MM.1S (cell line): ENCODE results near the gene MAT2A.

Experiments
- DNase-seq: peaks from one replicate; pipeline ENCODE4 v3.0.0-alpha.2; 2015
- H2AFZ ChIP-seq: fragments of 300-600 bp; sonication (generic); 2 replicates; pipeline ENCODE4 v1.6.0; 2016; ENCODE audit warnings: antibody characterized with exemption, low read length
- H3F3A ChIP-seq: fragments of 300-600 bp; sonication (generic); 2 replicates; pipeline ENCODE4 v1.6.1; 2016; ENCODE audit warnings: mild to moderate bottlenecking, antibody characterized with exemption, low read length, moderate library complexity, mixed read lengths; ENCODE audit not compliant: insufficient read depth
- H3K27ac ChIP-seq: fragments of 300-600 bp; sonication (generic); 2 replicates; pipeline ENCODE4 v1.5.1; 2016; ENCODE audit warnings: mild to moderate bottlenecking, low read length
- H3K27me3 ChIP-seq: fragments of 300-600 bp; sonication (generic); replicated peaks from 2 replicates; pipeline ENCODE4 v1.6.0; 2016; ENCODE audit warnings: low read length; ENCODE audit not compliant: insufficient read depth
- H3K36me3 ChIP-seq: fragments of 300-600 bp; sonication (generic); replicated peaks from 2 replicates; pipeline ENCODE4 v1.6.1; 2016; ENCODE audit warnings: mild to moderate bottlenecking, low read length, mixed read lengths; ENCODE audit not compliant: insufficient read depth
- H3K4me1 ChIP-seq: fragments of 300-600 bp; sonication (generic); 2 replicates; pipeline ENCODE4 v1.6.1; 2016; ENCODE audit warnings: low read length, mixed read lengths
- H3K4me2 ChIP-seq: fragments of 300-600 bp; sonication (generic); 2 replicates; pipeline ENCODE4 v1.6.0; 2016; ENCODE audit warnings: low read depth, low read length
- H3K4me3 ChIP-seq: fragments of 300-600 bp; sonication (generic); 2 replicates; pipeline ENCODE4 v1.5.1; 2016; ENCODE audit warnings: low read length, mixed read lengths
- H3K79me2 ChIP-seq: fragments of 300-600 bp; sonication (generic); 2 replicates; pipeline ENCODE4 v1.6.1; 2016; ENCODE audit warnings: mixed run types, low read length, mixed read lengths
- H3K9ac ChIP-seq: fragments of 300-600 bp; sonication (generic); 2 replicates; pipeline ENCODE4 v1.6.1; 2016; ENCODE audit warnings: low read length, mixed read lengths
- H3K9me2 ChIP-seq: fragments of 300-600 bp; sonication (generic); replicated peaks from 2 replicates; pipeline ENCODE4 v1.6.1; 2016; ENCODE audit warnings: mild to moderate bottlenecking, low read length, mixed read lengths; ENCODE audit not compliant: insufficient read depth
- H3K9me3 ChIP-seq: fragments of 300-600 bp; sonication (generic); replicated peaks from 2 replicates; pipeline ENCODE4 v1.6.1; 2016; ENCODE audit warnings: mild to moderate bottlenecking, low read length, mixed read lengths; ENCODE audit not compliant: insufficient read depth
- H4K20me1 ChIP-seq: fragments of 300-600 bp; sonication (generic); 2 replicates; pipeline ENCODE4 v1.6.1; 2016; ENCODE audit warnings: mild to moderate bottlenecking, low read length, moderate library complexity, mixed read lengths; ENCODE audit not compliant: insufficient read depth
- EZH2 ChIP-seq: fragments of 300-600 bp; sonication (generic); optimal IDR thresholded peaks from 2 replicates; pipeline ENCODE3; 2017; ENCODE audit warnings: low read depth, mild to moderate bottlenecking, antibody characterized with exemption, low read length, mixed read lengths
- EZH2phosphoT487 ChIP-seq: fragments of 300-600 bp; sonication (generic); IDR thresholded peaks from 2 replicates; pipeline ENCODE4 v1.6.1; 2018; ENCODE audit warnings: antibody characterized with exemption, low read length
- TF ChIP-seq, protein P1 (sequence below): fragments of 300-600 bp; sonication (generic); IDR thresholded peaks from 2 replicates; pipeline ENCODE4 v1.5.1; 2016; ENCODE audit warnings: antibody characterized with exemption, low read length, mixed read lengths

MAT2A gene

DNA sequence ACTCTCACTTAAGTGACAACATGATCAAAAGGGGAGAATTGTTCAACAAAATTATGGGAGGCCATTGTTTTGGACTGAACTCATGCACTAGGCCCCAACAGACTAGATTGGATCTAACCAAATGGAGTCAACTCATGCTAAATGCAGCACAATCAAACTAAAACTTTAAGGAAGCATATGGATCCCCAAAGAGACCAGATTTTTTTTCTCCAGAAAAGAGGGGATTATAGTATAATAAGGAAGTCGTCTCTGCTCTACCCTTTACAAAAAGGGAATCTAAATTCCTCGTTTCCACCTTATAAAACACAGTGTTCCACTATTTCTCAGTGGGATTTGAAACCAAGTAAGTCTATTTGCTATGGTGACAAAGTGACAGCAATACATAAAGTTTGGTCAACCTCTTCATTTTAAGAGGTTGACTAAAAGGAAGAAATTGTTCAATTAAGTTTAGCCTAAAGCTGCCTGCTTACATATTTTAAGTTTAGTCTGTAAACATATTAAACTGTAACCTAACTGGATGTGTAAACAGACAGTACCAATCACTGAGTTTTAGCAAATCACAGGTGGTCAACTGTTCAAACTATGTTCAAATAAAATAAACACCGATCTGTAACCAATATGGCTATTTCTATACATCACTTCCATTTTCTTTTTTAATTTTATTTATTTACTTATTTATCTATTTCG lies 40.9 kb upstream of the MAT2A start:
- Histone ChIP-seq H3K79me2 (no peaks in the 10 kb centered on the region), H3K27me3 (no peaks in the 10 kb centered on the region), H3K27ac (no peak overlapping the region), H3K9me3 (no peaks in the 10 kb centered on the region), H3K4me3 (no peak overlapping the region), H3K4me2 (no peak overlapping the region), H4K20me1 (no peaks in the 10 kb centered on the region), H2AFZ (no peak overlapping the region), H3K9me2 (no peaks in the 10 kb centered on the region), H3F3A (no peaks in the 10 kb centered on the region), H3K36me3 (no peaks in the 10 kb centered on the region), H3K9ac (no peak overlapping the region), H3K4me1 (no peaks in the 10 kb centered on the region)
- TF ChIP-seq EZH2, result no peak
- TF ChIP-seq EZH2phosphoT487, result no peak
- TF ChIP-seq, protein P1, sequence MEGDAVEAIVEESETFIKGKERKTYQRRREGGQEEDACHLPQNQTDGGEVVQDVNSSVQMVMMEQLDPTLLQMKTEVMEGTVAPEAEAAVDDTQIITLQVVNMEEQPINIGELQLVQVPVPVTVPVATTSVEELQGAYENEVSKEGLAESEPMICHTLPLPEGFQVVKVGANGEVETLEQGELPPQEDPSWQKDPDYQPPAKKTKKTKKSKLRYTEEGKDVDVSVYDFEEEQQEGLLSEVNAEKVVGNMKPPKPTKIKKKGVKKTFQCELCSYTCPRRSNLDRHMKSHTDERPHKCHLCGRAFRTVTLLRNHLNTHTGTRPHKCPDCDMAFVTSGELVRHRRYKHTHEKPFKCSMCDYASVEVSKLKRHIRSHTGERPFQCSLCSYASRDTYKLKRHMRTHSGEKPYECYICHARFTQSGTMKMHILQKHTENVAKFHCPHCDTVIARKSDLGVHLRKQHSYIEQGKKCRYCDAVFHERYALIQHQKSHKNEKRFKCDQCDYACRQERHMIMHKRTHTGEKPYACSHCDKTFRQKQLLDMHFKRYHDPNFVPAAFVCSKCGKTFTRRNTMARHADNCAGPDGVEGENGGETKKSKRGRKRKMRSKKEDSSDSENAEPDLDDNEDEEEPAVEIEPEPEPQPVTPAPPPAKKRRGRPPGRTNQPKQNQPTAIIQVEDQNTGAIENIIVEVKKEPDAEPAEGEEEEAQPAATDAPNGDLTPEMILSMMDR, result no peak
- no peak for DNase-seq

DNA sequence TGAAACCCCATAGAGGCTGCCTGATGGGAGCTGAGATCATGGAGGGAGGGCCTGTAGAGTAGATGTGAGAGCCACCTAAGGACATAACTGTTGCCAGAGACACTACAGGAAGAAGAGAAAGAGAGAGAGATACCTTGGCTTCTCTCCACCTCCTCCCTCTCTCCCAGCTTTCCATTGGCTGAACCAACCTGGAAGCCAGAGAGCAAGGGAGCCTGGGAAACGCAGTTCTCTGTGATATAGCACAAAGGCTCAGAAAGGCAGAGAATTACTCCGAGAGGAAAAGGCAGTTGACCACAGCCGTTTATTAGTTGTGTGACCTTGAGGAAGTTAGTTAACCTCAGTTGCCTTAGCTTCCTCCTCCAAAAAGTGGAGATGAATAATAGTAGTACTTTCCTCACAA lies 37.7 kb upstream of the MAT2A start:
- Histone ChIP-seq H3K4me1 (no peaks in the 10 kb centered on the region), H2AFZ (no peak overlapping the region), H3F3A (no peaks in the 10 kb centered on the region), H3K4me2 (no peak overlapping the region), H3K36me3 (no peaks in the 10 kb centered on the region), H4K20me1 (no peaks in the 10 kb centered on the region), H3K9ac (no peak overlapping the region), H3K9me3 (no peaks in the 10 kb centered on the region), H3K4me3 (no peak overlapping the region), H3K27ac (no peak overlapping the region), H3K27me3 (no peaks in the 10 kb centered on the region), H3K79me2 (no peaks in the 10 kb centered on the region), H3K9me2 (no peaks in the 10 kb centered on the region)
- TF ChIP-seq, protein P1, result no peak
- TF ChIP-seq EZH2phosphoT487 (no peak), EZH2 (no peak)
- DNase-seq, result no peak

DNA sequence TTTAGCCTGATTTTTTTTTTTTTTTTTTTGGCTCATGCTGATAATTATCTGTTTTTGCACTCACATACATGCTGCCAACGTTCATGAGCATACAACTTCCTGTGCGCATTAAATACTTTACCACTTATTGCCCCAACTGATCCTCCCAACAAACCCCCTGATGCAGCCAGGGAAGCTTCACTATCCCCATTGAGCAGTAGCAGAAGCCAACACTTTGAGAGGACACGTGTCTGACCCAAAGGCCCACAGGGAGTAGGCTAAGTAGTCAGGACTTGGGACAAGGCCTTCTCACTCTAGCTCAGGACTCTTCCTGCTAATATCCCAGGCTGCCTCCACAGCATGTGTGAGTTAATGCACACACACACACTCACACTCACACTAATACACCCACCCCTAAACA lies 36.2 kb upstream of the MAT2A start:
- H4K20me1 ChIP-seq, result no peaks in the 10 kb centered on the region
- DNase-seq, result no peak
- no peak overlapping the region for H3K9ac ChIP-seq
- H3K4me3 ChIP-seq, result no peak overlapping the region
- no peaks in the 10 kb centered on the region for H3K79me2 ChIP-seq
- H3K27me3 ChIP-seq, result no peaks in the 10 kb centered on the region
- H3K36me3 ChIP-seq, result no peaks in the 10 kb centered on the region
- no peaks in the 10 kb centered on the region for H3K4me1 ChIP-seq
- H3K9me2 ChIP-seq, result no peaks in the 10 kb centered on the region
- H2AFZ ChIP-seq, result no peak overlapping the region
- TF ChIP-seq, protein P1, result no peak
- no peak for TF ChIP-seq EZH2phosphoT487
- TF ChIP-seq EZH2, result no peak
- no peak overlapping the region for H3K27ac ChIP-seq
- no peaks in the 10 kb centered on the region for H3F3A ChIP-seq
- H3K9me3 ChIP-seq, result no peaks in the 10 kb centered on the region
- no peak overlapping the region for H3K4me2 ChIP-seq
